HG02885 (cell line): ENCODE results near the gene HES4.

Source experiments
- ATAC-seq: cut with Tn5 transposase; IDR thresholded peaks from one replicate; pipeline ENCODE4 v1.9.1; 2021; ENCODE audit warnings: mild to moderate bottlenecking; ENCODE audit not compliant: unreplicated experiment, poor library complexity

The HES4 gene

GRCh38 chr1:954927-955326, 45.0 kb downstream of the HES4 start:
- no peak for ATAC-seq

GRCh38 chr1:953524-954320, 46.2 kb downstream of the HES4 start:
- ATAC-seq, result no peak

GRCh38 chr1:952603-953002, 47.3 kb downstream of the HES4 start:
- no peak for ATAC-seq

- no peak for ATAC-seq
Measured at GRCh38 chr1:952201-952600, 47.7 kb downstream of the HES4 start.

- no peak for ATAC-seq
Measured at GRCh38 chr1:951364-951763, 48.5 kb downstream of the HES4 start.

- ATAC-seq, result no peak
Measured at GRCh38 chr1:950881-951280, 49.0 kb downstream of the HES4 start.

GRCh38 chr1:950268-950667, 49.6 kb downstream of the HES4 start:
- no peak for ATAC-seq
